Coronary artery (tissue), 2 donors: Measurements from ENCODE around the gene NR4A2.

ENCODE experiments used
- DNase-seq: peaks from one replicate; pipeline ENCODE4 v3.0.0-alpha.2; 2017; ENCODE audit warnings: low spot score
- H3K27ac ChIP-seq, 2 donors: fragments of 200-600 bp; sonication (generic); one replicate each; pipeline ENCODE4 v1.5.1; 2016 to 2019
- H3K4me3 ChIP-seq: fragments of 200-600 bp; sonication (generic); 2 replicates; pipeline ENCODE4 v1.5.1; 2016; ENCODE audit warnings: mild to moderate bottlenecking, moderate library complexity
- CTCF ChIP-seq: fragments of 200-600 bp; sonication (generic); IDR thresholded peaks from one replicate; pipeline ENCODE4 v1.5.1; 2019; ENCODE audit warnings: antibody characterized with exemption

Gene NR4A2

GRCh38 chr2:156332534-156333273 lies at the start of gene NR4A2:
Gene NR4A2 (minus strand): TSS chr2:156332721. CDS start chr2:156330186, 2,535 bp downstream.
- H3K27ac ChIP-seq = peak within 1 kb of the TSS; percentile 100
- DNase-seq = peak; percentile 96
- no peak for TF ChIP-seq CTCF

DNA sequence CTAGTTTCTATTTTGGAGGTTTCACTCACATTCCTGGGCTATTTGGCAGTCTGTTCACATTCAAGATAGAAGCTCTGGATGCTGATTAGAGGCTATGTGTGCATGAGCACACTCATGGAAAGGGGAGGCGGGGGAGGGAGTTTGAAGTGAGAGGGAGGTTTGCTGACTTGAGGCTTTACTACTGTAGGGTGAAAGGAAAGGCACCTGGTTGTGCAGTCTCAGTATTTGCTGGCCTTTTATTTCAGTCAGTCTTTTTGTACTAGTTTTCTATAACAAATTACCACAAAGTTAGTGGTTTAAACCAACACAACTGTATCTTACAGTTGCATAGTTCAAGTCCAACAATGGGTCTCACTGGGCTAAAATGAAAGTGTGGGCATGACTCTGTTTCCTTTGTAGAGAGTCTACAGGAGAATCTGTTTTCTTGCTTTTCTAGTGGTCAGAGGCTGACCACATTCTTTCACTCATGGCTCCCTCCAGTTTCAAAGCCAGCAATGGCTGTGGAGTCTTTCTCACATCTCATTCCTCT lies 47.7 kb upstream of the NR4A2 start:
- H3K27ac ChIP-seq = no peak overlapping the region
- DNase-seq = no peak
- no peak for TF ChIP-seq CTCF
- H3K4me3 ChIP-seq = no peak overlapping the region

More at GRCh38 chr2:156332534-156333273, at the start of gene NR4A2:
- H3K4me3 ChIP-seq = peak within 1 kb of the TSS; percentile 87

DNA sequence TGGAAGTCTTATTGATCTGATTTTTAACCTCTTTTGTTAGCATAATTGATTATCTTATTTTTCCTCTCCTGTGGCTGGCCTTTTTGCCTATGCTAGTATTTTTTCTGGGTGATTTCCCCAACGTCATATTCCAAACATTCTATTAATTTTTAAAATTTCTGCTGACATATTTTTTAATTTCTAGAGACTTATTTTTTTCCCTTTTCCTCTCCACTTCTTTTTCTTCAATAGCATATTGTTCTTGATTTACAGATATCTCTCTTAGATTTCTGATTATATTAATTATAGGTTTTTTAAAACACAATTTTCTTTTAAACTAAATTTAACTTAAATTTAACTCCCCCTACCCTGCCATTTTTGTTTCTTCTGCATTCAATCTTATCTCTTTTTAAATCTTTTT lies 47.2 kb upstream of the NR4A2 start:
- DNase-seq = no peak
- no peak for TF ChIP-seq CTCF
- no peak overlapping the region for H3K4me3 ChIP-seq
- no peak overlapping the region for H3K27ac ChIP-seq

GRCh38 chr2:156379071-156379470 lies 46.5 kb upstream of the NR4A2 start:
- DNase-seq = no peak
- no peak overlapping the region for H3K27ac ChIP-seq
- no peak for TF ChIP-seq CTCF
- no peak overlapping the region for H3K4me3 ChIP-seq

GRCh38 chr2:156366753-156367152 lies 34.2 kb upstream of the NR4A2 start:
- TF ChIP-seq CTCF = no peak
- no peak overlapping the region for H3K27ac ChIP-seq
- DNase-seq = no peak
- H3K4me3 ChIP-seq = no peak overlapping the region

DNA sequence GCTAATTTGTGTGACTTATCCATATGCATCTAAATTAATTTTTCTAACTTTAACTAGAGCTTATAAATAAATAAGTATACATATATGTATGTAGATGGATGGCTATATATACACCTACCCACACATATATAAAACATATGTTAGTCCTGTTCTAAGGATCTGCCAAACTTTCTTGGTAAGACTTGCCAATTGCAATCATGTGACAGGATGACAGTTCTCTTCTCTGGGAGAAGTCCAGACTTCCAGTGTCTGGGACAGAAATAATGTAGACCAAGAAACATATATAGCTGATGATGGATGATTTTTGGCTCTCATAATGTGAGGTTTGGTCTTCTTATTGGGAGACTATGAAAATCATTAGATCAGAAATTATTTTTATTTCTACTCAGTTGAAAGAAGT lies 30.6 kb upstream of the NR4A2 start:
- no peak for DNase-seq
- no peak for TF ChIP-seq CTCF
- H3K27ac ChIP-seq = no peak overlapping the region

More for the DNA sequence above, 30.6 kb upstream of the NR4A2 start:
- no peak overlapping the region for H3K4me3 ChIP-seq
